Hepatic stellate cell (primary cell): ENCODE results near the gene COL25A1.
A peak's percentile ranks its signal among the peaks of the same experiment; 100 is the strongest.

Experiments used
- DNase-seq: peaks from one replicate; pipeline ENCODE4 v3.0.0; 2011; ENCODE audit warnings: low spot score

COL25A1 gene

DNA sequence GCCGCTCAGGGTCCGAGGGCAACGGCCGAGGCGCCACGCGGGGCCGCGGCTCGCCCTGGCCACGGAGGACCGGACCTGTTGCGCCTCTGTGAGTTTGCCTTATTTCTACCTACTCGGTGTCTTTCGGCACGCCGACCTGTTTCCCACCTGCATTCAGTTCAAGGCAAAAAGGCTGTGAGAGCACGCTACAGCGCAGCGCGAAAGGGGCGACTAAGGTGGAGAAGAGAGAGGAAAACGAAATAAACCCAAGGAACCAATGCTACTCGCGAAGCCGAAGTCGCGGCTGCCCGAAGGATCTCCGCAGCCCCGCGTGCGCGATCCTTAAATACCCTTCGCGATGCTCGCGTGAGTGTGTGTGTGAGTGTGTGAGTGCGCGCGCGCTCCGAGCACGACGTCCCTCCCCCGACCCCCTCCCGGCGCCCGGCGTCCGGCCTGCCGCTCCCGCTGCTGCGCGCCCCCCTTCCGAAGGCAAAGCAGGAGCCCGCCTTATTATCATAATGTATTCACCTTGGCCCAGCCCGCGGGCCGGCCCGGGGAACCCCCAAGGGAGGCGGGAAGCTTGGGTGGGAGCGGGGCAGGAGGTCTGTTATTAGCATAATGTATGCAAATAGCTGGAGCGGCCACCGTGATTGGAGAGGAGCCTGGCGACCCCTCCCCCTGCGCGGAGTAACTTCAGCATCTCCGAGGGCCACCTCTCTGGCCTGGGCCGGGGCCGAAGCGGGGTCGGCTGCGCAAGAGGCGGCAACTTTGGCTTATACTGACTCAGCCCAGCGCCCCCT is at the start of gene COL25A1:
Gene COL25A1, minus strand, starts transcription at position 298 of the 779 bp plus-strand sequence.
- DNase-seq: peak; percentile 27

- DNase-seq: no peak
Measured at GRCh38 chr4:109350121-109350520, 47.7 kb upstream of the COL25A1 start.

- DNase-seq: no peak
Measured at GRCh38 chr4:109334129-109335105, 32.0 kb upstream of the COL25A1 start.

DNA sequence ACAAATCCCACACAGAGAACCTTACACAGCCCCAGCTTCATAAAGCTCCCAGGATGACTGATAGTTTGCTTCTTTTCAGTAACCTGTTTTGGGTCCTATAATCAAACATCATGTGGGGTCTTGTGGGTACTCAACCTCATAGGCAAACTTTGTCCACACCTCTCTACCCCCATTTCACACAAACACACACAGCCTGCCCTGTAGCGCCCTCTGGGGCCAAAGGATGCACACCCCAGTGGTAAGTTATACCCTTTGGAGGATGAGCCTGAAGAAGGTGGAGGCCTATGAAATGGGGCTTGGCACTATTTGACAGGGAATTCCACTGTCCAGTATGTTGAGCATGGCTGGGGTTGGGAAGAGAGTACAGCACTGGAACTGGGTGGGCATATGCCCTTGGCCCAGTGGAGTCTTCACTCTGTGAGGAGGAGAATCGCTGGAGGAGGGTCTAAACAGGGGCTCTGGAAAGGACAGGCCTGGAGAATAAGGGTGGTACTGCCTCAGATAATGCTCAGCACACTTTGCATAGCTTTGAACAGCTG is 30.5 kb upstream of the COL25A1 start:
- DNase-seq: no peak

DNA sequence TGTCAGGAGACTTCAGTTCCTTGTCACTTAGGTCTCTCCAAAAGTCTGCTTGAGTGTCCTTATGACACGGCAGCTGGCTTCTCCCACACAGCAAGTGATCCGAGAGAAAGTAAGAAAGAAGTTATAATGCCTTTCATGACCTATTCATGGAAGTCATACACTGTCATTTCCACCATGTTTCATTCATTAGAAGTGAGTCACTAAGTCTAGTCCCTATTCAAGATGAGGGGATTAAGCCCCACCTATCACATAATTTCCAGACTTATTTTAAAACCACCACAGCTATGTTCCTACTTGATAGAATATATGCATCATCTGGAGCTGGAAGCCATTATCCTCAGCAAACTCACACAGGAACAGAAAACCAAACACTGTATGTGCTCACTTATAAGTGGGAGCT is 25.2 kb upstream of the COL25A1 start:
- DNase-seq: no peak

DNA sequence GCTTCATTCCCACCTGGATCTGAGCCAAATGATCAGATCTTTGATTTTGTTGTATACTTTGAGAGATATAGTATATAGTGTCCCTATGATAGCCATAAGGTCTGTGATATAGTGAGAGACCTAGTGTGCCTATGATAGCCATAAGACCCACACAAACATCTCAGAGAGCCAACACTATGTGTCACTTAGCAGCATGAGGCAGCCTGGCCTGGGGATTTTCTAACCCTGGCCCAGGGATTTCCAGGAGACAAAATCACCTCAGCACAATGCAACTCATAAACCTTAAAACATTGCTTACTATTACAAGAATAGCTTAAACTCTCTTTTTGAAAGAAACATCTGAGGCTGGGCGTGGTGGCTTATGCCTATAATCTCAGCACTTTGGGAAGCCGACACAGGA is 23.2 kb upstream of the COL25A1 start:
- DNase-seq: no peak

DNA sequence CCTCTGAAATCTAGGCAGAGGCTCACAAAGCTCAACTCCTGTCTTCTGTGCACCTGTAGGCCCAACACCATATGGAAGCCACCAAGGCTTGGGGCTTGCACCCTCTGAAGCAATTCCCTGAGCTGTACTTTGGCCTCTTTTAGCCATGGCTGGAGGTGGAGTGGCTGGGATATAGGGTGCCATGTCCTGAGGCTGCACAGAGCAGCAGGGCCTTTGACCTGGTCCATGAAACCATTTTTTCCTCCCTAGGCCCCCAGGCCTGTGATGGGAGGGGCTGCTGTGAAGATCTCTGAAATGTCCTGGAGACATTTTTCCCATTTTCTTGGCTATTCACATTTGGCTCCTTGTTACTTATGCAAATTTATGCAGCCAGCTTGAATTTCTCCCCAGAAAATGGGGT is 20.9 kb upstream of the COL25A1 start:
- DNase-seq: no peak

DNA sequence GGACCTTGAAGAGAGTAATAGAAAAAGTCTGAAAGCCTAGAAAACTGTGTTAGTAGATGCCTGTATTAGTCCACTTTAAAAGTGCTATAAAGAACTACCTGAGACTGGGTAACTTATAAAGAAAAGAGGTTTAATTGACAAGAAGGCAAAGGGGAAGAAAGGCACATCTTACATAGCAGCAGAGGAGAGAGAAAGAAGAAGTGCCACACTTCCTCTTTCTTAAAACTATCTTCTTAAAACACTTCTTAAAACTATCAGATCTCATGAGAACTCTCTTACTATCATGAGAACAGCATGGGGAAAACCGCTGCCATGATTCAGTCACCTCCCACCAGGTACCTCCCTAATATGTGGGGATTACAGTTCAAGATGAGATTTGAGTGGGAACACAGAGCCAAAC is 18.8 kb upstream of the COL25A1 start:
- no peak for DNase-seq

DNA sequence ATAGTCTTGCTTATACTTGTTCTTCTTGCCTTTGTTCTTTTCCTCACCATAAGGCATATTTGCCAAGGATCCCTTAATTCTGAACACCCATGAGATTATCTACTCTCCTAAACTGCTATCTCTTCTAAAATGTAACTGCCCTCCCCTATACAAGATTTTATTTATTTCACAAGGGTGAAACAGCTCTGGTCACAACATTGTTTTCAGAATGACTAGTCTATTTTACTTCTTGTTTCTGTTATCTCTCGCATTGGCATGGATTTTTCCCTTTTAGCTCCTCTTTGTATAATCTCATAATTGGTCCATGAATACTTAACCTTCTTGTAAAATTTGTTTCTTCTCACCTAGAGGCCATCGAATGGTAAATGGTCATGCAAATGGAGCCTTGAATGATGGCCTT is 17.2 kb upstream of the COL25A1 start:
- no peak for DNase-seq

GRCh38 chr4:109319156-109319555 is 16.7 kb upstream of the COL25A1 start:
- no peak for DNase-seq

DNA sequence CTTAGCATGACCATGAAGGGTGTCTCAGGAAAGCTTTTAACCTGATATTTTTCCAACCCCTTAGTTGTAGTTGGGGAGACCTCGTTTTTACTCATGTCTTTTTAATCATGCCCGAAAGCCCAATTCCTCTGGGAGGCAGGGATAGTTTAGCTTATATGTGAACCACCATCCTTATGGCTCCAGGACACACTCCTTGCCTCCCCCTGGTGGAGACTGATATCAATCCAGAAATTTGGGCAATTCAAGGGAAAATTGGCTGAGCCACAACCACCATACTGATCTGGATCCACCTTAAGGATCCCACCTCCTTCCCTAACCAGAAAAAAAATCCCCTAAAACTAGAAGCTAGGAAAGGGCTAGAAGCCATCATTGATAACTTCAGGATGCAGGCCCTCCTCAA is 13.4 kb upstream of the COL25A1 start:
- peak; percentile 14 for DNase-seq

- no peak for DNase-seq
Measured at GRCh38 chr4:109315341-109315740, 12.9 kb upstream of the COL25A1 start.

DNA sequence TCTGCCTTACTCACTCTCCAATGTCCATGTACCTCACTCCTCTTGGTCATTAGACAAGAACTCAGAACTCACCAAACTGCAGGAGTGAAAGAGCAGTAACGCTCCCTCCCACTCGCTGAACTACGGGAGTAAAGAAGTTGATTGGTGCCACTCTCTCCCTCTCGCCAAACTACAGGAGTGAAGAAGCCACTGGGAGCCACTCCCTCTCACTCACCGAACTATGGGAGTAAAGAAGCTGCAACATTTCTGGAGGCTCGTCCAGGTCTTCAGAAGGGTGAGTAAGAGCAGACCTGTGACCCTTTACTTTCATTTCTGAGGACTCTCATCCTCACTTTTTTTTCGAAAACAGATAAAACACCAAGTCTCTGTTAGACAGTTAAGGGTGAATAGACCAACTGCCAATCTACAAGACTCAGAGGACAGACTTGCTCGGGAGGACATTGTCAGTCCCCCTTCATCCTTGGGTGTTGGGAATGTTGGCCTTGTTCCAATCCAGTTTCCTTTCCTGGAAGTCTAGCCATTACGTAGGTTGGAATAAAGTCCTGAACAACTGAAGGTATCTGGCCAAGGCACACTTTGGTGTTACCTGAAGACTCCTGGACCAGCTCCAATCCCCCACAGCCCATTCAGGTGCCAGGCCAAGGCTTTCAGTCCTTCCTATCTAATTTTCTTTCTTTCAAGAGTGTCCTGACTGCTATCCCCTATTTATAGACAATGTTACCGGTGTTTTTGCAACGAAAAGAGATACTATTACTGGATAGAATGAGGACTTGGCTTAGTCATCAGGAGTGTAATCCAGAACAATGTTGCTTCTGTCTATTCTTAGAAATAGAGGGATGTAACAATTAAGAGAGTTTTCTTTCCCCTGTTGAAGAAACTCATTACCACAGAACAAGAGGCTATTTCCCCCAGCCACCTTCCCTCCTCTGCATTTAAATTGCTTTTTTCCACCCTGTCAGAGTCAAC is 11.0 kb upstream of the COL25A1 start:
- DNase-seq: no peak

DNA sequence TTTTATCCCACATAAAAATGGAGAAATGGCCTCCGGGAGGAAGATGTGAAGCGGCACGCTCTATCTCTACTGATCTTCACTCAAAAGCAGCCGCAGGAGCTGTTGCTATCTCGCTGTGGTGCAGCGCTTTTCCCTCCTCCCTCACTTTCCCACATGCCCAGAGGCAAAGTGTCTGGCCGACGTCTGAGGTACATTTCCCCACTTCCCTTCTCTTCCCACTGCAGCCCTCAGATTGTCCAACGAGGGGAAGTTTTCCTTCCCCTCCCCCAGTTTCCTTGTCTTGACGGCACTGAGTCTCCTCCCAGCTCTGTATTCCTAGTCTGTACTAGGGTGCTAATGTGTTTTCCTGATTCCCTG is 660 bp upstream of the COL25A1 start:
- DNase-seq: no peak

DNA sequence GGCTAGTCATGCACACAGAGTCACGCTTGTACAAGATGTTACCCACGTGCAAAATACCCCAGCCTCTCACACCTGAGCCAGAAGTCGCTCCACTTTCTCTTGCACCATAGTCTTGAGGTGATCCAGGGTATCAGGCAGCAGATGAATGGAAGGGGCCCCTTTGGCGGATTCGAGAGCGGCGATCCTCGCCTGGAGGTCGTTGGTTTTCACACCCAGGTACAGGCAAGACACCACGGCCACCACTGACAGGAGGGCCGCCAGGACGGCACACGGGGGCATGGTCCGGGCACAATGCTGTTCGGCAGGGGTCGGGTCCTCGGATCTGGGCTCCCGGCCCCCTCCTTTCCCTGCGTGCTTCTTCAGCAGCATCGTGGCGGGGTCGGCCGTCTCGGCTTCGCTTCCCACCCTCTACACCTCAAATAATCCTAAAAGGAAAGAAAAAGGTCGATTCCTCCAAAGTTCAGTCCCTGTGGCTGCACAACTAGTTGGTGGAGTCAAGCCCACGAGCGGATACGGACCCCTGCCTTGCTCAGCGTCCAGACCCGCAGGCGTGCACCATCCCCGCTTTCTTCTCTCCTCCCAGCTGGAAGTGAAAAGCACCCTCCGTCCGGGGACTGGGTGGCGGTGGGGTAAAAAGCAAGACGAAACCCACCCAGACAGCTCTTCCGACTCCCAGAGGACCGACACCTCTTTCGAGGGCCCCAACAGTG is 652 bp downstream of the COL25A1 start:
- no peak for DNase-seq

DNA sequence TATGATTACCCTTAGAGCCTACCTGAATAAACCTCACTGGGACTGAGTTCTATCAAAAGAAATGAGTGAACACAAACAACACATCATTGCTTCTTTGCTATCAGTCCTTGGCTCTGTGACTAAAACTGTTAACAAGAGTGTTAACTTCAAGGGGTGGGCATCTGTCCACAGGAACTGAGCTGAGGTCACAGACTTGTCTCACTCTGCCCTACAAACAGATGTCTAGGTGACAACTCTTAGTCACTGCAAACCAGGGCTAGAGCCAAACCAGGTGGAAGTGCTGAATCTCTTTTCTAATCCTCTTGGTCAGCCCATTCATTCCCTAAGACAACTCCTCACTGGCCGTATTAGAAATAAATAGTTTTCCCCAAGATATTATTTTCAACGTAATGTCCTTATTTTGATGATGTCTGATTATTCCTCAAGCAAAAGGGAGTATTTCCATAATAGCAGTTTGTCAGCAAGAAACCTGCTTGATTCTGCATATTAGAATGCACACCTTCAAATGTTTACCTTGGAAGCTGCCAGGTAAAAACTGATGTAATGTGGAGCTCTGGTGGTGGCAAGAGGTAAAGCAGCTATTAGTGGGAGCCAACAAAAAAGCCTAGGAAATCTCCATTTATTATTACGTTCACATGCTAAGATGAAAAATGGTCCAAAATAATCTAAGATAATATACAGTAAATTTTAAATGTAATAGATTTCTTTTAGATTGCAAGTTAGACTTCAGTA is 4.0 kb downstream of the COL25A1 start:
- DNase-seq: no peak

GRCh38 chr4:109296527-109296926 is 5.9 kb downstream of the COL25A1 start:
- no peak for DNase-seq

DNA sequence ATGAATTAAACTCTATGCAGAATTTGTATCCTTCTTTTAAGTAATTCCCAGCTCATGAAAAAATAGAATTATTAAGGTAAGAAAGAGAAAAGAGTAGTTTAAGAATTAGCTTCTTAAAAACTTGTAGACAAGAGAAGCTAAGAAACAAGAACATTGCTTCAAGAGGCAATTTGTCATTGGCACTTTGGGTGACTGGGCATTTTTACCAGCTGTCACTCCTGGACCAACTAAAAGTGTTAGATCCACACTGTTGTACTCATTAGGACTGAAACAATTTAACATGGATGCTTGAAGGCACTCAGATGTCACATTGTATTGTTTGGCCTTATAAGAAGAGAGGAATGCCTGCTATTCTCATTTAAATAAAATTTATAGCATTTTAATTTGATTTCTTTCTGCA is 7.4 kb downstream of the COL25A1 start:
- DNase-seq: no peak

DNA sequence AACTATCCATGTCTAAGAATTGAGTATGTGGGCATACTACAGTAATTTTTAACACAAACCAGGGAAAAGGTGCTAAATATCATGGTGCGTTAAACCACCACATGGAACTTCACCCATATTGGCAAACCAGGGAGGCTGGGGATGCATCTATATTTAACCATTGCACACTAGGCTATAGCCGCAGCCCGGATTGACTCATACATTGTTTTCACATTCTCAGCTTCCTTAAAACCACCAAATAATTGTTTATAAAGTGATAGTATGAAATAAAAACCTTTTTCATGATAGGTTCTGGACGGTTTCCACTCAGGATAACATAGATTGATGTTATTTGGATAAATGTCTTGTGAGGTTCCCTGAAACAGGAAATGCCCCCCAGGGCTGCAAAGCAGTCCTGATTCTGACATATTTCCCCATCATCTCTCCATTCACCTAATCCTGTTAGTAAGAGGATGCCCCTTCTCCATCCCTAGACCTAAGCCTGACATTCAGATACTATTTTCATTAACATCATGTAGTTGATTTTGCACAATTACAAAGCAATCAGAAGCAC is 7.9 kb downstream of the COL25A1 start:
- DNase-seq: no peak

- no peak for DNase-seq
Measured at GRCh38 chr4:109294006-109294405, 8.5 kb downstream of the COL25A1 start.
